ENCODE data around the gene MFNG. TPM values are rescaled to one million over a fixed set of nuclear protein-coding genes. Genes with fewer than 3 reads are reported as not detected.
"Not testable (repeated sequence)": the region's sequence is repeated elsewhere in the genome, so short reads cannot be mapped to it uniquely, and the experiment has no call there.

The MFNG gene
- total RNA-seq = 163 and 228 TPM in 2 replicates

GRCh38 chr22:37486224-37486845 lies at the start of gene MFNG:
MFNG (minus strand) TSS chr22:37486384; CDS start chr22:37486177, 207 bp downstream.
- peak; percentile 76 for DNase-seq

- DNase-seq = no peak
Observed at GRCh38 chr22:37535159-37535558, 49.0 kb upstream of the MFNG start.

- no peak for DNase-seq
Observed at GRCh38 chr22:37534445-37534844, 48.3 kb upstream of the MFNG start.

GRCh38 chr22:37533995-37534394 lies 47.8 kb upstream of the MFNG start:
- peak; percentile 55 for DNase-seq

GRCh38 chr22:37529652-37530345 lies 43.6 kb upstream of the MFNG start:
- DNase-seq = no peak

- not testable (repeated sequence) for DNase-seq
Observed at GRCh38 chr22:37527952-37528351, 41.8 kb upstream of the MFNG start.

- not testable (repeated sequence) for DNase-seq
Observed at GRCh38 chr22:37527081-37527752, 41.0 kb upstream of the MFNG start.

GRCh38 chr22:37526376-37526775 lies 40.2 kb upstream of the MFNG start:
- no peak for DNase-seq

GRCh38 chr22:37525746-37526350 lies 39.7 kb upstream of the MFNG start:
- no peak for DNase-seq

GRCh38 chr22:37525073-37525745 lies 39.0 kb upstream of the MFNG start:
- DNase-seq = peak; percentile 82

GRCh38 chr22:37522482-37522881 lies 36.3 kb upstream of the MFNG start:
- no peak for DNase-seq

GRCh38 chr22:37521236-37521739 lies 35.1 kb upstream of the MFNG start:
- no peak for DNase-seq

GRCh38 chr22:37520776-37521191 lies 34.6 kb upstream of the MFNG start:
- no peak for DNase-seq

GRCh38 chr22:37519268-37520195 lies 33.3 kb upstream of the MFNG start, which contains the start of gene CARD10:
CARD10 (minus strand) TSS chr22:37519415; CDS start chr22:37519200, 215 bp downstream.
- peak; percentile 48 for DNase-seq

- DNase-seq = peak; percentile 49
Observed at GRCh38 chr22:37518509-37519267, 32.5 kb upstream of the MFNG start.

- DNase-seq = peak; percentile 17
Observed at GRCh38 chr22:37517826-37518450, 31.8 kb upstream of the MFNG start.

- DNase-seq = no peak
Observed at GRCh38 chr22:37516456-37516855, 30.3 kb upstream of the MFNG start.

- DNase-seq = no peak
Observed at GRCh38 chr22:37515901-37516300, 29.7 kb upstream of the MFNG start.

GRCh38 chr22:37514526-37515051 lies 28.4 kb upstream of the MFNG start:
- no peak for DNase-seq

All from dermis blood vessel endothelial cell (primary cell).